ENCODE data around the gene DLGAP1. TPM values are rescaled to one million over a fixed set of nuclear protein-coding genes. Genes with fewer than 3 reads are reported as not detected.
A peak's percentile ranks its signal among the peaks of the same experiment; 100 is the strongest.

The DLGAP1 gene
- total and polyA plus RNA-seq, 2 of the 8 experiments (the other 6 are each of a cell fraction or from before 2014, with no cell fraction given) = 11.8 to 16.9 TPM

- Histone ChIP-seq H3K27ac (ENCODE audit: low read depth, low read length) (peak overlapping the region; percentile 96), H4K5ac (ENCODE audit: insufficient read length, low read depth, low read length) (peak overlapping the region; percentile 90), H3K4ac (replicated peaks; ENCODE audit: insufficient read length, low read depth, low read length) (peak overlapping the region; percentile 40), H2BK5ac (ENCODE audit: low read depth, low read length) (peak overlapping the region; percentile 98), H3K14ac (ENCODE audit: insufficient read length) (peak overlapping the region; percentile 37), H3K79me2 (ENCODE audit: control insufficient read depth in 1 of 2, insufficient read depth in 2 of 2, low read length in 2 of 2) (peaks cover 4 to 39% of the 10 kb centered on the region in 2 experiments; a peak in 3 of 4 replicates), H3K36me3 (ENCODE audit: control insufficient read depth in 2 of 4, insufficient read depth in 4 of 4, low read length in 3 of 4) (peaks cover 0 to 28% (median 8%) of the 10 kb centered on the region in 4 experiments; a peak in 4 of 8 replicates), H3K4me3 (ENCODE audit: extremely low read depth in 1 of 4, insufficient read depth in 2 of 4, low read depth in 3 of 4, low read length in 4 of 4) (peak overlapping the region; percentile 47 to 91 (median 80)), H3K9ac (replicated peaks in 1 of 4; ENCODE audit: extremely low read depth in 1 of 4, low read depth in 3 of 4, low read length in 3 of 4) (peak overlapping the region; percentile 52 to 83 (median 72)), H3K23me2 (ENCODE audit: low read depth, low read length) (peaks cover 22% of the 10 kb centered on the region), H3K56ac (replicated peaks; ENCODE audit: insufficient read length, low read depth, low read length) (peak overlapping the region; percentile 97), H2BK15ac (ENCODE audit: low read length) (no peak overlapping the region), H3K4me2 (ENCODE audit: insufficient read depth in 1 of 2, low read depth in 2 of 2, low read length in 2 of 2) (peak overlapping the region; percentile 68 to 88), H2BK12ac (ENCODE audit: low read depth, low read length) (peak overlapping the region; percentile 56; the same call in 1 of the 2 replicates), H2BK120ac (replicated peaks; ENCODE audit: low read depth, low read length) (peak overlapping the region; percentile 96), H3K4me1 (replicated peaks in 1 of 4; ENCODE audit: control insufficient read depth in 3 of 4, insufficient read depth in 4 of 4, low read length in 3 of 4) (peaks cover 5 to 16% (median 12%) of the 10 kb centered on the region in 4 experiments; a peak in 5 of 7 replicates), H4K91ac (replicated peaks; ENCODE audit: insufficient read length, low read length) (peak overlapping the region; percentile 94), H2AFZ (ENCODE audit: low read length) (no peak overlapping the region), H3K9me3 (ENCODE audit: insufficient read depth in 2 of 2, low read depth in 1 of 2, low read length in 1 of 2) (no peaks in the 10 kb centered on the region), H3K27me3 (replicated peaks in 1 of 4; ENCODE audit: control insufficient read depth in 3 of 4, extremely low read depth in 1 of 4, insufficient read depth in 3 of 4, low read length in 3 of 4) (no peaks in the 10 kb centered on the region), H3K23ac (ENCODE audit: insufficient read length) (no peak overlapping the region), H4K8ac (ENCODE audit: extremely low read depth, insufficient read depth, low read length) (no peak overlapping the region), H2AK5ac (ENCODE audit: low read depth, low read length) (peak overlapping the region; percentile 78), H4K20me1 (replicated peaks in 1 of 2; ENCODE audit: control insufficient read depth in 1 of 2, insufficient read depth in 2 of 2, low read length in 2 of 2) (no peaks in the 10 kb centered on the region), H3K18ac (ENCODE audit: extremely low read depth, low read length) (peak overlapping the region; percentile 98), H2BK20ac (ENCODE audit: low read length) (no peak overlapping the region), H3K79me1 (ENCODE audit: low read depth, low read length) (no peaks in the 10 kb centered on the region)
- DNase-seq (ENCODE audit: low read depth in 1 of 2, low spot score in 2 of 2) (peak in 1 of 2 experiments; percentile 85), FAIRE-seq (peak; percentile 90)
- POLR2A ChIA-PET (ENCODE audit: partially characterized antibody) = interaction anchor here (0.6 to 4.0 kb wide), 49 partner anchors 9 to 596 kb away, joined by 3 to 68 read pairs (median 5); partner anchors contain the start of gene MYL12A
- CTCF ChIA-PET (ENCODE audit: partially characterized antibody) = interaction anchor here (0.6 to 5.6 kb wide), 17 partner anchors 9 to 392 kb away, joined by 3 to 48 read pairs (median 4); no protein-coding TSS in a partner anchor
- WGBS, 2 experiments (ENCODE audit: extremely low coverage in 1 of 2, insufficient coverage in 1 of 2, insufficient read length in 1 of 2, insufficient replicate concordance in 2 of 2, low coverage in 1 of 2, low lambda C conversion rate in 2 of 2, missing lambda C conversion rate in 1 of 2) = 2% methylated on average over 12 of the region's 12 CpGs; no CpG with 5 or more reads in 1 of the 2 experiments
- no peak for TF ChIP-seq PHF8 (conservative IDR thresholded peaks at IDR 0.05; ENCODE audit: low read depth, low read length)
- no peak for TF ChIP-seq RXRA (IDR thresholded peaks at IDR 0.05; ENCODE audit: insufficient read depth, low read depth, low read length)
- peak; percentile 6 to 97 for TF ChIP-seq BCL11A (IDR thresholded peaks at IDR 0.05; ENCODE audit: low read depth in 2 of 2, low read length in 2 of 2)
- TF ChIP-seq TCF12 (IDR thresholded peaks at IDR 0.05; ENCODE audit: low read depth, low read length) = 0 out of 2 replicates have a peak, but pooled peaks have one; percentile 59
- TF ChIP-seq POLR2A (IDR thresholded peaks at IDR 0.05; ENCODE audit: control extremely low read depth in 1 of 2, low read depth in 2 of 2, low read length in 2 of 2) = peak in 1 of 2 experiments; percentile 92; a peak in 2 of 3 replicates
- peak; percentile 84 for TF ChIP-seq TBP (IDR thresholded peaks at IDR 0.05; ENCODE audit: low read depth, low read length)
- 0 out of 2 replicates have a peak, but pooled peaks have one; percentile 45 for TF ChIP-seq MAX (IDR thresholded peaks at IDR 0.05)
- no peak for TF ChIP-seq SUZ12 (IDR thresholded peaks at IDR 0.05; ENCODE audit: low read length)
- TF ChIP-seq ATF2 (IDR thresholded peaks at IDR 0.05; ENCODE audit: low read length) = no peak; the same call in 1 of the 2 replicates
These were observed 851.5 kb downstream of the DLGAP1 start for GRCh38 chr18:3603421-3604234.
